Endothelial cell of umbilical vein (primary cell): ENCODE data around the gene VSNL1.

ENCODE experiments used
- CTCF ChIP-seq, 2 donors: IDR thresholded peaks; 1 replicate in 1 of 2; 2 replicates in 1 of 2; pipeline ENCODE4 v1.5.1; 2011; ENCODE audit warnings: low read length in 2 of 2, mild to moderate bottlenecking in 2 of 2, moderate library complexity in 2 of 2, control low read depth in 1 of 2, inconsistent platforms in 1 of 2, low read depth in 1 of 2; ENCODE audit not compliant: insufficient read depth in 1 of 2; ENCODE audit errors: extremely low read depth in 1 of 2
- EZH2 ChIP-seq: IDR thresholded peaks from 2 replicates; pipeline ENCODE4 v1.6.1; 2012; ENCODE audit warnings: borderline replicate concordance, low read depth, mild to moderate bottlenecking, moderate library complexity, low read length, inconsistent platforms; ENCODE audit not compliant: severe bottlenecking
- FOS ChIP-seq: IDR thresholded peaks from 2 replicates; pipeline ENCODE4 v1.6.1; 2011; ENCODE audit warnings: mild to moderate bottlenecking, low read length, moderate library complexity, borderline replicate concordance; ENCODE audit not compliant: insufficient read depth
- GATA2 ChIP-seq: IDR thresholded peaks from 2 replicates; pipeline ENCODE4 v1.7.0; 2011; ENCODE audit warnings: low read depth, mild to moderate bottlenecking, moderate library complexity, mixed read lengths, low read length; ENCODE audit not compliant: insufficient read length, insufficient read depth
- JUN ChIP-seq: IDR thresholded peaks from 2 replicates; pipeline ENCODE4 v1.6.1; 2011; ENCODE audit warnings: borderline replicate concordance, low read depth; ENCODE audit not compliant: insufficient read length, insufficient read depth
- MYC ChIP-seq: IDR thresholded peaks from one replicate; pipeline ENCODE4 v1.6.1; 2011; ENCODE audit warnings: mild to moderate bottlenecking, low read depth, low read length
- POLR2A ChIP-seq: IDR thresholded peaks from 2 replicates; pipeline ENCODE4 v1.6.1; 2012; ENCODE audit warnings: low read depth, mild to moderate bottlenecking, control low read depth, low read length
- POLR2AphosphoS5 ChIP-seq: IDR thresholded peaks from 2 replicates; pipeline ENCODE4 v1.6.1; 2012; ENCODE audit warnings: low read depth, mild to moderate bottlenecking, control low read depth, low read length, moderate library complexity; ENCODE audit not compliant: insufficient read depth

- TF ChIP-seq CTCF (IDR thresholded peaks at IDR 0.05; ENCODE audit: extremely low read depth in 1 of 2, insufficient read depth in 1 of 2, low read depth in 1 of 2, low read length in 2 of 2) (no peak), POLR2AphosphoS5 (no peak), EZH2 (no peak), POLR2A (no peak), GATA2 (no peak), FOS (no peak), JUN (no peak), MYC (no peak)
Observed at GRCh38 chr2:17558053-17558452, 17.6 kb downstream of the VSNL1 start.
